ENCODE results near the gene CCL18. TPM values are rescaled to one million over a fixed set of nuclear protein-coding genes. Genes with fewer than 3 reads are reported as not detected.

The CCL18 gene
- total and polyA plus RNA-seq, 2 donors (not counting 3 experiments of a cell fraction or from before 2014, with no cell fraction given) = not detected

DNA sequence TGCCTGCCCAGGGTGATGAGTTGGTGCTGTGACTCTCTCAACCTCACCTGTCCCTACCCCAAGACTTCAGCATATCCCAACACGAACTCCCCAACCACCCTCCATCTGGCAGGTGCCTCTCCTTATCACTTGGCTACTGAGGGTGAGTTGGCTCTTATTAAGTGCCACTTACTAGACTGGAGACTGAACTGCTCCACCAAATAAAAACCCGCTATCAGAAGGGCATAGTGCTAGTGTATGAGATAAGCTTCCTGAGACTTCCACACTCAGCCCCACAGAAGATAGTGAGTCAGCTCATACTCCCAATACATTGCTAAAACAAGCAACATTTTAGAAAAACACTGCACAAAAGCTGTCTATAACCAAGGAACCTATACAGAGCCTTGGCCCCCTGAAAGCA, 16.0 kb upstream of the CCL18 start:
- H3K9me1 ChIP-seq (replicated peaks; ENCODE audit: control insufficient read depth, extremely low read depth, insufficient read depth, low read length) = no peaks in the 10 kb centered on the region
- no TSS peak for BruUV-seq (replicated peaks)
- POLR2A ChIA-PET = no interaction called here
- no peak overlapping the region for H2AFZ ChIP-seq (ENCODE audit: low read depth, low read length)
- dilution Hi-C loops (cut with MboI; ENCODE audit: extremely low pct_ligation_motif_present, low sequenced_read_pairs) (no loop called here), intact Hi-C loops (cut with micrococcal nuclease) (no loop called here)
- FAIRE-seq = no peak
- H3K4me3 ChIP-seq (replicated peaks in 1 of 3; ENCODE audit: insufficient read depth in 1 of 3, low read depth in 1 of 3, low read length in 3 of 3) = no peak overlapping the region
- H3K4me1 ChIP-seq (ENCODE audit: control insufficient read depth, extremely low read depth, insufficient read depth, low read length) = no peaks in the 10 kb centered on the region
- H3K4me2 ChIP-seq (ENCODE audit: insufficient read depth, low read length) = no peak overlapping the region
- no peaks in the 10 kb centered on the region for H3K36me3 ChIP-seq (ENCODE audit: control insufficient read depth in 2 of 2, extremely low read depth in 1 of 2, insufficient read depth in 2 of 2, low read length in 2 of 2)
- H3K27ac ChIP-seq (ENCODE audit: insufficient read depth, low read depth, low read length) = no peak overlapping the region
- H3K9me3 ChIP-seq (replicated peaks; ENCODE audit: control insufficient read depth, insufficient read depth, low read length) = no peaks in the 10 kb centered on the region
- no peak for DNase-seq (ENCODE audit: low read depth, low spot score)
- no peak overlapping the region for H3K9ac ChIP-seq (replicated peaks; ENCODE audit: extremely low read depth, insufficient read depth, low read length)
- CTCF ChIA-PET = interaction anchor here (1.1 to 1.2 kb wide), 2 partner anchors 72 to 101 kb away, joined by 3 to 5 read pairs; no protein-coding TSS in a partner anchor
- peaks cover 0 to 2% of the 10 kb centered on the region in 2 experiments for H3K27me3 ChIP-seq (ENCODE audit: control insufficient read depth in 2 of 2, insufficient read depth in 2 of 2, low read length in 2 of 2)
- no peaks in the 10 kb centered on the region for H4K20me1 ChIP-seq (replicated peaks; ENCODE audit: control insufficient read depth, extremely low read depth, insufficient read depth, low read length)
- TF ChIP-seq MAX (IDR thresholded peaks at IDR 0.05; ENCODE audit: insufficient read depth, insufficient read length) = no peak
- no peak for TF ChIP-seq MYC (IDR thresholded peaks at IDR 0.05; ENCODE audit: low read depth, low read length)
- no peak for TF ChIP-seq JUN (IDR thresholded peaks at IDR 0.05; ENCODE audit: borderline replicate concordance, insufficient read depth, insufficient read length, low read depth)
- no peak for TF ChIP-seq FOS (IDR thresholded peaks at IDR 0.05; ENCODE audit: borderline replicate concordance, insufficient read depth, low read length)
- TF ChIP-seq POLR2A (IDR thresholded peaks at IDR 0.05; ENCODE audit: low read depth, low read length) = no peak
- TF ChIP-seq CTCF (IDR thresholded peaks at IDR 0.05; ENCODE audit: extremely low read depth in 1 of 2, insufficient read depth in 1 of 2, low read depth in 1 of 2, low read length in 2 of 2) = no peak
- no peak for TF ChIP-seq GATA2 (IDR thresholded peaks at IDR 0.05; ENCODE audit: insufficient read depth, insufficient read length, low read depth, low read length)
- no peak for TF ChIP-seq POLR2AphosphoS5 (IDR thresholded peaks at IDR 0.05; ENCODE audit: insufficient read depth, low read depth, low read length)
- TF ChIP-seq EZH2 (IDR thresholded peaks at IDR 0.05; ENCODE audit: borderline replicate concordance, low read depth, low read length, severe bottlenecking) = no peak
- H3K79me2 ChIP-seq (ENCODE audit: control insufficient read depth, insufficient read depth, low read length) = no peaks in the 10 kb centered on the region
